GM12865 (cell line): ENCODE results near the gene MIEF1.

Experiments used
- DNase-seq: peaks from one replicate; pipeline ENCODE4 v3.0.0; 2010; ENCODE audit warnings: low read depth
- H3K4me3 ChIP-seq: 2 replicates; pipeline ENCODE4 v1.5.1; 2011; ENCODE audit warnings: mild to moderate bottlenecking, low read depth, low read length, control low read depth
- TF ChIP-seq, protein P1 (sequence below): IDR thresholded peaks from 2 replicates; pipeline ENCODE4 v1.5.1; 2011; ENCODE audit warnings: low read length, control low read depth, low read depth, inconsistent platforms; ENCODE audit not compliant: insufficient read depth; ENCODE audit errors: missing control alignments

Gene MIEF1

DNA sequence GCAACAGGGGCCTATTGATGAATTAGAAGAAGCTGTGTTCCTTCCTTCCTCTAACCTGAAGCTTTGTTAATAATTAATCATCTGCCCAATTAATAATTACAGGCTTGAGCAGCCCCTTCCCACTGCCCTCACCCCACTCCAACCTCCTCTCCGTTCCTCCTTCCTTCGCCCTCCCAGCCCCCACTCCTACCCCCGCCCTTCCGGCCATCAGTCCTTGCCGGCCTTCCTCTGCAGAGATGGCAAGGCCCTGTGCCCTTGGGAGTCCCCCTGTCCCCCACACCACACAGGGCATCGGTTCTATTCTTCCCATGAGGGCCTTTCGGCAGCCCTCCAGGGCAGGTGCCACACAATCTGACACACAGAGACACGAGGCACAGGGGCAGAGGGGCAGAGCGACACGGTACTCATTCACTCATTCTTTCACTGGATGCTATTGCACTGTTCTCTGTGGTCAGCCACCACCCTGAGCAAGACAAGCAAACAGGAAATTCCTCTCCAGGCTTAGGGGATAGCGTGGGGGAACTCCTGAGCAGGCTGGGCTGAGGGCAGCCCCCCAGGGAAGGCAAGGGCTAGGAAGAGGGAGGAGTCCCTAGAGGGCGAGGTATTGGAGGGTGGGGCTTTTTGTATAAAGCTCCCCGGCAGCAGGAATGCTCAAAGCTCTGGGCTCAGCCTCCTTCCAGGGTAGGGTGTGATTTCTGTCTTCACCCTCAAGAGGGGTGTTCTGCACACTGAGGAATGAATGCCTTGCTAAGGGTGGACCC, 30.5 kb upstream of the MIEF1 start:
- TF ChIP-seq, protein P1, sequence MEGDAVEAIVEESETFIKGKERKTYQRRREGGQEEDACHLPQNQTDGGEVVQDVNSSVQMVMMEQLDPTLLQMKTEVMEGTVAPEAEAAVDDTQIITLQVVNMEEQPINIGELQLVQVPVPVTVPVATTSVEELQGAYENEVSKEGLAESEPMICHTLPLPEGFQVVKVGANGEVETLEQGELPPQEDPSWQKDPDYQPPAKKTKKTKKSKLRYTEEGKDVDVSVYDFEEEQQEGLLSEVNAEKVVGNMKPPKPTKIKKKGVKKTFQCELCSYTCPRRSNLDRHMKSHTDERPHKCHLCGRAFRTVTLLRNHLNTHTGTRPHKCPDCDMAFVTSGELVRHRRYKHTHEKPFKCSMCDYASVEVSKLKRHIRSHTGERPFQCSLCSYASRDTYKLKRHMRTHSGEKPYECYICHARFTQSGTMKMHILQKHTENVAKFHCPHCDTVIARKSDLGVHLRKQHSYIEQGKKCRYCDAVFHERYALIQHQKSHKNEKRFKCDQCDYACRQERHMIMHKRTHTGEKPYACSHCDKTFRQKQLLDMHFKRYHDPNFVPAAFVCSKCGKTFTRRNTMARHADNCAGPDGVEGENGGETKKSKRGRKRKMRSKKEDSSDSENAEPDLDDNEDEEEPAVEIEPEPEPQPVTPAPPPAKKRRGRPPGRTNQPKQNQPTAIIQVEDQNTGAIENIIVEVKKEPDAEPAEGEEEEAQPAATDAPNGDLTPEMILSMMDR, result no peak
- peak; percentile 83 for DNase-seq
- H3K4me3 ChIP-seq, result peak overlapping the region; percentile 28

DNA sequence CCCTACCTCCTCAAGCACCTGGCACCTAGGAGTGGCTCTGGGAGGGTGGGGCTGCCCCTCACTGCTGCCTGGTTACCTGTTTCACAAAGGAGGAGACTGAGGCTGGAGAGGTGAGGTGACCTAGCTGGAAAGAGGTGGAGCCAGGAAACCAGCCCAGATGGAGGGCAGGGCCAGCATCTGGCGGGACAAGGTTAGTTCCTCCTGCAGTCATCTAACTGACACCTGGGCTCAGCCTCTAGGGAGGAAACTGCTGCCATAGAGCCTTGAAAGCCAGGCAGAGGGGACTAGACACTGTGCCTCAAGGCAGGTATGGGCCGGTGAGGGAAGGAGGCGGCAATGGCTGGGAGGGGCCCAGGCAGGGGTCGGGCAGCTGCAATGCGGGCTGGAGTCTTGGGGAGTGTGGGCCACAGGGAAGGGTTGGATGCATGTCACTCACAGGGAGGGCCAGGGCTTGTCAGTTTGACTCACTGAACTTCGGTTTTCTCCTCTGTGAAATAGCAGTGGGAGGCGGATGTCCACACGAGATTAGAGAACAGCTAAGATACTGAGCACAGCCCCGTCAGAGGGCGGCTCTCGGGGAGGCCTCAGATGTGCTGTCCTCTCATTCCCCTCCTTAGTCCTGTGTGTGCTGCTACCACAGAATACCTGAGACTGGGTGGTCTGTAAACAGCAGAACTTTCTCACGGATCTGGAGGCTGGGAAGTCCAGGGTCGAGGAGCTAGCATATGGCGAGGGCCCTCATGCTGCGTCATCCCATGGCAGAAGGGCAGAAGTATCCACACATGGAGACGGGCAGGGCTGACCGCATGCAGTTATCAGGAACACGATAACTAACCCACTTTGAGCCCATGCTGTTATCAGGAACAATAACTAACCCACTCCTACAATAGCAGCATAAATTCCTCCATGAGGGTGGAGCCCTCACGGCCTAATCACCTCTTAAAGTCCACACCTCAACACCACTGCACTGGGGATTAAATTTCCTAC, 29.2 kb upstream of the MIEF1 start:
- TF ChIP-seq, protein P1, result no peak
- H3K4me3 ChIP-seq, result no peak overlapping the region
- peak; percentile 40 for DNase-seq

DNA sequence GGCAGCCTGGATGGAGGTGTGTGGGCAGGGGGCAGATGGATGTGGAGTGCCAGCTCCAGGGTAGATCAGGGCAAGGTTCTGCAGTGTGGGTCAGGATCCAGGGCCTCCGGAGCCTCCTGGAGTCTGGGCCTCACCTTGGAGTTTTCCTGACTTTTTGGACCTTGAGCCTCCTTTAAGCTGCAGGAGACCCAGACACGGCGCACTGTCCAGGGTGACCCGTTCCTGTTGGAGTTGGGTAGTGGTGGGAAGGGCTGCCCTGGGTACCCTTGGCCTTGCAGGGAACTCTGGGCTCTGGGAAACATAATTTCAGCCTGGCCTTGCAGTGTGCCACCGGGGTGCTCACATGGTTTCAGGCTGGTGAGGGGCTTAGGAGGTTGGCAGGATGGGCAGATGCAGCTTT, 28.2 kb upstream of the MIEF1 start:
- DNase-seq, result no peak
- TF ChIP-seq, protein P1, result no peak
- H3K4me3 ChIP-seq, result no peak overlapping the region

DNA sequence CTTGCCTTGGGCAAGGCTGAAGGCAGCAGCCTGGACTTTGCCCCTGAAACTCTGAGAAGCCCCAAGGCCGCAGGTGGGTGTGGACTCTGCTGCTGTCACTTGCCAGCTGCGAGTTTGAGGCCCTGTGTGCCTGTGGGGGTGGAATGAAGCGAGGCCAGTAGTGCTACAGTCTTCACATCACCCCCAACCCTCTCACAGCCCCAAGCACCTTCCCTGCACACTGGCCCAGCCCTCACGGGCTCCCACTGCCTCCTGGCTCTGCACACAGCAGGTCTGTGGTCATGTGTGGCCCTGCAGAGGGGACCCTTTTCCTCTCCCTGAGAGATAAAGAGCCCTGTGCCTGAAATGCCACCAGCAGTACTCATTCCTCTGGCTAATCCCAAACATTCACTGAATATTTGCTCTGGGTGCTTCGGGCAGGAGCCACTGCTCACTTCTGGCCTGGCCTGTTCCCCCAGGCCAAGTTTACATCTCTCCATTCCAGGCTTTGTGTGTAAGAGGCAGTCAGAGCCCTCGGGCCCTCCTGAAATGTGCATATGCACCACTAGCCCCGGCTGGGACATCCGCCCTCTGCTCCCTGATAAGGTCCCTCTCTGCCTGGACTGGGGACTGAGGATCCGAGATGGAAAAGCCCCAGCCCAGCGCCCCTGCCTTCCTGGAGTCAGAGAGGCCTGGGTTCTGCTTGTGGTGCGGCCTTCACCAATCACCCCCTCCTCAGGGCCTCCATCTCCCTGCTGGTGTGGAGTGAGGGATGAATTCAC, 27.6 kb upstream of the MIEF1 start:
- H3K4me3 ChIP-seq, result no peak overlapping the region
- DNase-seq, result no peak
- TF ChIP-seq, protein P1, result no peak

DNA sequence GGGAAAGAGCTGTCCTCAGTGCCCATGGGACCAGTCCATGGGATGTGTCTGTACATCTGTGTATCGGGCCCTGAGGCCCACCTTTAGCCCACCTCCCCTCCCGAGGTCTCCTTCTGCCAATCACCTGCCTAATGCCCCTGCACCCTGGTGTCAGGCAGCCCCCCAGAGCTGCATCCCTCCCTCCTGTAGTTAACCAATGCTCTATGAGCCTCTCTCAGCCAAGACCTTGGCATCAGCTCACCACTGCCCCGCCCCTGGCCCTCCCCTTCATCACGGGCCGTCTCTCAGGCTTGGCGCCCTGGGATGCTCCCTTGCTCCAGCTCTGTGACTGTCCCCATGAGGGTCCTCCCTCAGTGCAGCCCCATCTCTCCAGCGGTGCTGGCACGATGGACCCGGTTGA, 26.8 kb upstream of the MIEF1 start:
- no peak overlapping the region for H3K4me3 ChIP-seq
- no peak for DNase-seq
- TF ChIP-seq, protein P1, result no peak

DNA sequence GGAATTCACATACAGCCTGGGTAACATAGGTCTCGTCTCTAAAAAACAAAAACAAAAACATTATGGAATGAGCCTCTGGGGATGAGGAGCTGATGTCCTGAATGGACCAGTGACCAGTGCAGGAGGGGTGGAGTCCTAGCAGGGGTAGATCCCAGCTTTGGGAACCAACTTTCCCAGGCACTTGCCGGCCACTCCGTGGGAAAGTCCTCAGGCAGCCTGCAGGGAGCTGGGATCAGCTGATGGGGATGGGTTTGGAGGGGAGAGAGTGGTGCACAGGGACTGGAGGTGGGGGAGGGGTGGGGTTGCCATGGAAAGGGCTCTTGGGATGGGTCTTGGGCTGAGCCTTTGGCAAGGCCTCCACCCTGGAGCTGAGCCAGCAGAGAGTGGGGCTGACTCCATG, 26.2 kb upstream of the MIEF1 start:
- DNase-seq, result no peak
- no peak overlapping the region for H3K4me3 ChIP-seq
- TF ChIP-seq, protein P1, result no peak
